ENCODE data around the gene AMER3. TPM values are rescaled to one million over a fixed set of nuclear protein-coding genes. Genes with fewer than 3 reads are reported as not detected.

Gene AMER3
- polyA plus RNA-seq, 1 donor = 0.03 TPM

DNA sequence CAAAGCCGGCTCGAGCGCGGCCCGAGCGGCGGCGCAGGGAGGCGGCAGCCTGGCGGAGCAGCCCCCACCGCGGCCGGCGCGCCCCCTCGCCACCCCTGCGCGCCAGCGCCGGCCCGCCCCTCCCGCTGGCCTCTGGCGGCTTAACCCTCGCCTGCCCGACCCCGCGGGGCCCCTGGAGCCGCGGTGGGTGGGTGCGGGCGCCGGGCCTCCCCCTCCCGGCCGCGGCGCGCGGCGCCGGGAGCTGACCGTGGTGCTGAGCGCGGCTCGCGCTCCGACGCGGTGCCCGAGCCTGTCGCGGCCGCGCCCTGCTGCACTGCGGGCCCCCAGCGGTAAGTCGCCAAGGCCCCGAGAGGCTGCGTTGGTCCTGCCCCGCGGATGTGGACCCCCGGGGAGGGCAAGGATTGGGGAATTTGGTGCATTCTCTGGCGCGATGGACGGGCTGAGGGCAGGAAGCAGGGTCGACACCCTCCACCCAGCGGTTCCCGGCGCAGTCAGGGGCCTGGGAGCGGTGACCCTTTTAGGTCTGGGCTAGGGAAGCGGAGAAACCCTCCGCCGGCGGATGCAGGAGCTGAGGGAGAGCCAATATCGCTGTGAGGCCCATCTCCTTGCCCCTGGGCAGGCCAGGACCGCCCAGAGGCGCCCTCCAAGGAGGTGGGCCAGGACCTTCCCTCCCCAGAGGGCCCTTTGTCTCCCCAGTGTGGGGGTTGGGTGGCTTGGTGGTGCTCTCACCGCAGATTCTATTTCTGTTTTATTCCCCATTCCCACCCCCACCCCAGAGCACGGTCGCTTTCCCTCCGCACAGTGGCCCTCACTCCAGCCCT lies 923 bp downstream of the AMER3 start:
- DNase-seq = peak; percentile 54

GRCh38 chr2:130756874-130757668 lies 1.7 kb downstream of the AMER3 start:
- DNase-seq = no peak

GRCh38 chr2:130759906-130760753 lies 4.8 kb downstream of the AMER3 start:
- no peak for DNase-seq

- DNase-seq = no peak
Observed at GRCh38 chr2:130760754-130761751, 5.7 kb downstream of the AMER3 start.

DNA sequence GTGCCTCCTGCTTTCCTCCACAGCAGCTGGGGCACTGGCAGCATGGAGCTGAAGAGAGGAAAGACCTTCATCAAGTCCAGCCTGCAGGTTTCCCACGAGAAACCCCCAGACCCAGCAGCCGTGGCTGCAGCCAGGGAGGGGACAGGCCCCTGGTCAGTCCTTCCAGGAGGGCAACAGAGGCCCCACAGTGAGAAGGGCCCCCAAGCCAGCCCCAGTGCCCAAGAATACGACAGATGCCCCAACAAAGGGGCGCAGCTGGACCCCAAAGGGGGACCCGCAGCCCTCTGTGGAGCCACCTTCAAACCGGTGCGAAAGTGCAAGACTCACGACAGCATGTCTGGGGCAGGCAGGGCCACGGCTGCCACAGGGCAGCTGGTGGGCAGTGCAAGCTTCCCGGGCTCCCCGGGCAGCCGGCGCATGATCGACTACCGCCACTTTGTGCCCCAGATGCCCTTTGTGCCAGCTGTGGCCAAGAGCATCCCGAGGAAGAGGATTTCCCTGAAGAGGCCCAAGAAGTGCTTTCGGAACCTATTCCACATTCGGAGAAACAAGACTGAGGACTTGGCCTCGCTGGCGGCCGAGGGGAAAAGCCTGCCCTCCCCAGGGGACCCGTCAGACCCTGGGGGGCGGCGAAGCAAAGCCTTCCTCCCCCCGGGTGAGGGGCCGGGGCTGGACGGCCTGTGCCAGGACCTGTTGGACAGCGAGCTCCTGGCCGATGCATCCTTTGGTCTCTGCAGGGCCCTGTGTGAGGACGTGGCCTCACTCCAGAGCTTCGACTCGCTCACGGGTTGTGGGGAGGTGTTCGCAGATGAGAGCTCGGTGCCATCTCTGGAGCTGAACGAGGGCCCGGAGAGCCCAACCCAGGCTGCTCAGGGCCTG lies 6.9 kb downstream of the AMER3 start:
- no peak for DNase-seq

- no peak for DNase-seq
Observed at GRCh38 chr2:130762910-130763385, 7.6 kb downstream of the AMER3 start.

DNA sequence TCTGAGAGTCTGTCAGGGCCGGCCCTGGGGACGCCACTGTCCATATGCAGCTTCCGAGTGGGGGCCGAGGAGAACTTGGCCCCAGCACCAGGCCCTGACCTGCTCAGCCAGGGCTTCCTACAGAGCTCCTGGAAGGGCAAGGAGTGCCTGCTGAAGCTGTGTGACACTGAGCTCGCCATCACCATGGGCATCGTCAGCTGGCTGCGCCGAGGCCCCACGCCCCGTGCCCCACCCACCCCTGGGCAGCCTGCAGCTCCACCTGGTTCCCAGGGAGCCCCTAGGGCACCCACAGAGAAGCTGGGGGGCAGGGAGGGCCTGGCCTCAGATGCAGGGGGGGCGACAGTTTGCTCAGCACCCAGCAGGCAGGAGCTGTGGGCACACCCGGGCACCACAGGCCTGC lies 8.1 kb downstream of the AMER3 start:
- DNase-seq = no peak

- DNase-seq = no peak
Observed at GRCh38 chr2:130764035-130764820, 8.9 kb downstream of the AMER3 start.

DNA sequence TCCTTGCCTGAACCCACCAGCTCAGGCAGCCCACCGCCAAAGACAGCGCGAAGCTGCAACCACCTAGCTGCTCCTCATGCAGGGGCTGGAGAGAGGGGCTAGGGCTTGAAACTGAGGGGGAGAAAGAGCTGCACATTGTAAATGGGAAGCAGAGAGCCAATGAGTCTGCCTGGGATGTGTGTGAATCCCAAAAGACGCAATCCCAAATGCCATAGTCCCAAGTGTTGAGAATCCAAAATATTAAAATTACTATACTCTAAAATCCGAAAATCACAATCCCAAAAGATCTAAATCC lies 9.4 kb downstream of the AMER3 start:
- DNase-seq = no peak

GRCh38 chr2:130765464-130765863 lies 10.1 kb downstream of the AMER3 start:
- DNase-seq = no peak

DNA sequence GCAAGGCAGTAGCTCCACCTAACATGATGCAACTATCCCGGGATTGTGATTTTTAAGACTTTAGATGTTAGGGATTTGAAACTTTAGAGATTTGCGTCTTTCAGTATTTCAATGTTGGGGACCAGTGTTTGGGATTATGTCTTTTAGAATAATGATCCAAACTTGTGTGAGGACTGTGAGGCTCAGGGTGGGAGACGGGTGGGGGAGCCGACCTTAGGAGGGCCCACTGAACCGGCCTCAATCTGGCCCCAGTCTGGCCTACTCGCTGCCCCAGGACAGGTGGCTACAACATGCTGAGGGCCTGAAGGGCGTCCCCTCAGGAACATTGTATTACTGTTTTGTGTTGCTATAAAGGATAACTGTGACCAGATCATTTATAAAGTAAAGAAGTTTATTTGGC lies 10.7 kb downstream of the AMER3 start:
- DNase-seq = no peak

DNA sequence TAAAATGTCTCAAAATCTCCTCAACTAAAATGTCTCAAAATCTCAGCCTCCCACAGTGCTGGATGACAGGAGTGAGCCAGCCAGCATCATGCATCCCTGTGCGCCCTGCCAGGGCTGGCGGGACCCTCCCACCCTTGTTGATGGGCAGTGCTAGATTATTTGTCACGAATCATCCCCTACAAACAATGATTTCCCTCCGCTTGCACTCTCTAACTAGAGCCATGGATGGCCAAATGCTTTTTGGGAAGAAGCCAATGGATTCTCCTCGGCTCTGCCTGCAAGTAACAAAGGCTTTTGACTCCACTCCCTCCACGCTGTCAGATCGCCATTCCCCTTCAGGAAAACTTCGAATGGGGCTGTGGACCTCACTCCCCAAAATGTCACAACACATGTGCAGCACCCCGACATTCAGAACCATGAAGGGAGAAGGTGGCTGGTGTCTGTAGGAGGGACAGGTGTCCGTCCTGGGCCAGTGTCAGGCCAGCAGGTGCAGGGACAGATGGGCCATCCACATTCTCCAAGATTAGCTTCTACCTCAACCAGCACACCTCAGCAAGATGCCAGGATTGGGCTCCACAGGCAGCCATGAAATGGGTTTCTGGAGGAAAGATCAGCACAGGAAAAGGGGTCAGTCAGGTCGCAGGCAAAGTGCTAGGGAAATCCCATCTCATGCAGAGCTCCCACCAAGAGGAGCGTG lies 11.5 kb downstream of the AMER3 start:
- DNase-seq = no peak

- no peak for DNase-seq
Observed at GRCh38 chr2:130767408-130767775, 12.1 kb downstream of the AMER3 start.

DNA sequence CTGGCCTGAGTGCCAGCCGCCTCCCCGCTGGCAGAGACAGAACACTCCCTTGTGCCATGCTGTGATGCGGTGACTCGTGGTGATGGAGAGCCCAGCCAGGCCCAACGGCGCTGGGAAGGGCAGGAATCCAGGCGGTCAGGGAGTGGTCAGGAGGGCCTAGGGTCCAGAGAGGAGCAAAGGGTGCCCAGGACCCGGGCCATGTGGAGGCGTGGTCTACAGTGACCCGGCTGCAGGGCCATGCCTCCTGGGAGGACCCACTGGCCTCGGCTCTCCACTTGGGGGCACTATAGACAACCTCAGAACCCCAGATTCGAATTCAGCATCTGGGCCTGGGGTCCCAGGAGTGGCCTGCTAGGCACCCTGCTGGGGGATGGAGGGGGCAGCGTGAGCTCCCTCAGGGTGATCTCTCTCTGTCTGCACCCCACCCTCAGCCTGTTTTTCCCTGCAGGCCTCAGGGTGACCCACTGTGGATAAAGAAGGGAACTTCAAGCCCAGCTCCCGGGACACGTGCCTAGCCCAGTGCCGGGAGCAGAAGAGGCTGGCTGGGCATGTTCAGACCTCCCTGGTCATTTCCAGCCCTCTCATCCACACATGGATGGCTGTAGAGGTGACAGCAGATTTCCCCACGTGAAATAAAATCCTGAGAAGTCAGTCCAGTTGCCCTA lies 13.0 kb downstream of the AMER3 start:
- no peak for DNase-seq

DNA sequence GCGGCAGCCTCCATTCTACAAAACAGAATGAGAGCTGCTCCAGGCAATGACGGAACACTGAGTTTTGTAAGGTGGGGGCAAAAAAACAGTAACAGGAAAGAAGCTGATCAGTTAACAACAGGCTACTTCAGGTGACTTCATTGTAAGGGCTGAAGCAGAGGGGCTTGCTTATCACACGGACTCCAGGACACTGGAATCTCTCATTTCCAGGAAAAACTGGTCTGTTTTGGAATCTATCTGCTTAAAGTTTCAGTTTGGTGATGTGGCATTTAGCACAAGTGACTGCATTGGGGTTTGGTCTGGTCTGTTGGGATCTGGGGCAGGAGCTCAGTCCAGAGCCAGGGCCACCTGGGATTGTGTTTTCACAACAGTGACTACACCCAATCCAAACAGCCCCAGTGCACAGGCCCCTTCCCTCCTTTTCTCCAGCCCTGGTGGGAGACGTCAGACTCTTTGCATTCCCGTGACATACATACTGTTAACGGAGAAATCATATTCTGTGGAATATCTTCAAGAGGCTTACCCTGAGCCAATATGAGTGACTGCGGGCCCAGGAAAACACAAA lies 14.1 kb downstream of the AMER3 start:
- DNase-seq = no peak

DNA sequence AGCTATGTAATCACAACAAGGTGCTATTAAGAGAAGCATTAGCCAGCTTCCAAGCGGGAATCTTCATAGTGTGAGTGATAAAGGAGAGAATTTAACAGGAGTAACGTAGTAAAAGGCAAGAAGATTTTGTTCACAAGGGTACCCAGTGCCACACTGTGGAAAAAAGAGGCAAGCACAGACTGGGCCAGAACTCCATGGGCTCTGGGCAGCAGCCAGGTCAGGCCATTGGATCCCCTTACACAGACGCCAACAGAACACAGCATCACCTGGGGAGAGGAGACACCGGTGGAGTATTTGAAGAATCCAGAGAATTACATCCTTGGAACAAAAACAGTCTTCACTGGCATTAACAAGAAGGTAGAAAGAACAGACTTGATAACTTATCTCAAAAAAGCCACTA lies 21.2 kb downstream of the AMER3 start:
- no peak for DNase-seq

- DNase-seq = no peak
Observed at GRCh38 chr2:130778781-130779180, 23.4 kb downstream of the AMER3 start.
